Right kidney (tissue), 1 donor: ENCODE results near the gene ABTB2.
"Not testable (repeated sequence)": the region's sequence is repeated elsewhere in the genome, so short reads cannot be mapped to it uniquely, and the experiment has no call there.

Source experiments
- DNase-seq: peaks from one replicate; pipeline ENCODE4 v3.0.0-alpha.2; 2016

Gene ABTB2

DNA sequence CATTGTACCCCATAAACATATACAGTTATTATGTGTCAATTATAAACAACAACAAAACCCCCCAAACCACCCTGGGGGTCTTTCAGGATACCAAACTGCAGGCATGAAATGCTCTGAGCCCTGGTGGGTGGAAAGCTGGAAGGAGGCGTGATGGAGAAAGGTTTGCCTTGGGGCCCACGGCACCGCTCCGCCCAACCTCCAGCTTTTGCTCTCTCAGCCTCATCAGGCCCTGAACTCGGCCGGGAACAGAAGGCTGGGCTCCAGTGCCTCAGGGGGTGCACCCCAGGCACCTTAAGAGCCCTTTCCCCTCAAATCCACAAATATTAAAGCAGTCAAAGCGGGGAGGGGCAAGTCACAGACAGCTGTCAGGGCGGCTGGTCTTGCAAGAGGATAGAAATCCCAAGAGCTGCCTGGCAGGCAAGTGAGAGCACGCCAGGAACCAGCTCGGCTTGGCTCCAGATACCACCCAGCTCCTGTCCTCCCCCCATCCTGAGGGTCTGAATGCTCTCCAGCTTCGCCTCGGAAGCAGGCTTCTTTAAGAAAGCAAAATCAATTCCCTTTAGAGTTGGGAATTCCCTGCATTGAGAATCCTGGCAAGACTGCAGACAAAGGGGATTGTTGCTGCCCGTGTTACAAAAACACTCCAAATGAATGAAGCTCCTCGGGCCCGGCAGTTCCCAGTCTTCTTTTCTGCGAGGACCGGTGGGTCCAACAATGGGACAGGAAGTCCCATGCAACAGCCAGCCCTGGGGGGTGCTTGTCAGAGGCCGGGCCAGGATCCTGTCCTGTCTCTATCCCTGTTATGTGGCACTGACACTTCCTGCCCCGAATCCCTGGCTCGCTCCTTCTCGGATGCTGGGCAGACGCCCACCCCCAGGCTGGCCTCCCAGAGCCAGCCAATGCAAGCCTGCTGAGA lies 171.6 kb downstream of the ABTB2 start:
- no peak for DNase-seq

DNA sequence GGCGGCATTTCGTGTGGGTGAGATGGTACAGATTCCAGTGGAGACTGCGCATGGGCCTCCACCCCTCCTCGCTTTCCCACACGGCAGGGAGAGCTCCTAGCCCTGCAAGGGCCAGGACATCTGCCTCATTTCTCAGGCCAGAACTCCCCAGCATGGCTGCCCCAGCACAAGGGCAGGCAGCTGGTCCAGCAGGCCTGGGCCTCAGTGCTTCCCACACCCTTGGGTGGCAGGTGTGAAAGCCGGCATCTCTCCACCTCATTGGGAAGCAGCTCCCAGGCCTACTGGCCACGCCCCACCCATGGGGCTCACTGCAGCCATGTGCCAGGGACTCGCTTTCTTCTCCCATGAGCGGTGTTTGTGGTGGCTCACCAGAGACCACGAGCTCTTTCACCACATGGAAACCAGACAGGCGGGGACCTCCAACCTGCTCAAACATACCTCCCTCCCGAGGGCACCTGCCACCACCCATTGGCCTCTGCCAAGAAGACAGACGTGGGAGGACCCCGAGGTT lies 173.2 kb downstream of the ABTB2 start:
- DNase-seq = no peak

GRCh38 chr11:34183848-34184391 lies 173.9 kb downstream of the ABTB2 start:
- DNase-seq = no peak

GRCh38 chr11:34182921-34183685 lies 174.7 kb downstream of the ABTB2 start:
- no peak for DNase-seq

- no peak for DNase-seq
These were observed 175.4 kb downstream of the ABTB2 start for GRCh38 chr11:34182425-34182824.

GRCh38 chr11:34181856-34182405 lies 175.9 kb downstream of the ABTB2 start:
- DNase-seq = no peak

DNA sequence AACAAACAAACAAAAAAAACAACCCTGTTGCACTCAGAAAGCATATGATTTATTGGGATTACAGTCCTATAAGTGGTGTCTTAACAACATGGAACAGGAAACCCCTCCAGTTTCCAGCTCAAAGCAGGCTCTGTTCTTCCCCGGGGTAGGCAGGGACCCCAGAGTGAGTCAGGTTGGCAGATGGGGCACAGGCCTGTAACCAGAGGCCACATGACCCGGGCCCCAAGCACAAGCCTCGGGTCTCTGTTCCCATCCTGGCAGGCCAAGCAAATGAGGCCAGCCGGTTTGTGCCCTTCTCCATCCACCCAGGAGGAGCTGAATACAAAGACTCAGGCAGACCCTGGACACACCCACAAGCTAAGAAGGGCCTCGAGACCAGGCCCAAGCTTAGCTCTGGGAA lies 176.6 kb downstream of the ABTB2 start:
- DNase-seq = no peak

DNA sequence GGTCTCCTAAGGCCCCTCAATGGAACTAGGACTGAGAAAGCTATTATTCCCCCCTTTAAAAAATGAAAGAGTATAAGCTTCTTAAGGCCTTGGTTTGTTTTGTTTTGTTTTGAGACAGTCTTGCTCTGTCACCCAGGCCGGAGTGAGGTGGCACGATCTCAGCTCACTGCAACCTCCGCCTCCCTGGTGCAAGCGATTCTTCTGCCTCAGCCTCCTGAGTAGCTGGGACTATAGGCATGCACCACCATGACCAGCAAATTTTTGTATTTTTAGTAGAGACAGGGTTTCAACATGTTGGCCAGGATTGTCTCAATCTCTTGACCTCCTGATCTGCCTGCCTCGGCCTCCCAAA lies 177.0 kb downstream of the ABTB2 start:
- not testable (repeated sequence) for DNase-seq

- DNase-seq = no peak
These were observed 177.6 kb downstream of the ABTB2 start for GRCh38 chr11:34180040-34180813.

DNA sequence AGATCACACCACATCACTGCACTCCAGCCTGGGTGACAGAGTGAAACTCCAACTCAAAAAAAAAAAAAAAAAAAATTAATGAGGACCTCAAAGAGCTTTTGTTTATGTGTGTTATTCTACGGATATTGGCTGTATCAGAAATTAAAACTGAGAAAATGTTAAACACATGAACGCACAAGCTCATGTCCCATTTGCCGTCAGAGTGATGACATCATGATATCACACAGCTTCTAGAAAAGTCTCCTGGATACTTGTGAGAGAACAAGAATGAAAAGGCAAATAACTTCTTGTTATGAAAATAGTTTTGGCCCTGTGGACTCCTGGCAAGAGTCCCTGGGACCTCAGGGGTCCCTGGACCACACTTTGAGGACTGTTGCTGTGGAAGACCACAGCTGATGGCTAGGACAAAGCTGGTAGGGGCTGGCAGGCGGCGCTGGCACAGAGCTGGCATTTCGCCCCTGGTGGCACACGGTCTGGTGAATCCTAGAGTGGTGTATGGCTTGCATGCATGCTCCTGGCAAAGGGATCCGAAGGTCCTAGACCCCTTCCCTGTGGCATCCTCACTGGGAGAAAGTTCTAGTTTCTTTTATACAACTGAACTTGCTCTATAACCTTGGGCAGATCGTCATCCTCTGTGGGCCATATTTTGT lies 178.7 kb downstream of the ABTB2 start:
- DNase-seq = no peak

- DNase-seq = no peak
These were observed 179.5 kb downstream of the ABTB2 start for GRCh38 chr11:34178209-34178821.

GRCh38 chr11:34176751-34177209 lies 181.0 kb downstream of the ABTB2 start:
- DNase-seq = no peak

DNA sequence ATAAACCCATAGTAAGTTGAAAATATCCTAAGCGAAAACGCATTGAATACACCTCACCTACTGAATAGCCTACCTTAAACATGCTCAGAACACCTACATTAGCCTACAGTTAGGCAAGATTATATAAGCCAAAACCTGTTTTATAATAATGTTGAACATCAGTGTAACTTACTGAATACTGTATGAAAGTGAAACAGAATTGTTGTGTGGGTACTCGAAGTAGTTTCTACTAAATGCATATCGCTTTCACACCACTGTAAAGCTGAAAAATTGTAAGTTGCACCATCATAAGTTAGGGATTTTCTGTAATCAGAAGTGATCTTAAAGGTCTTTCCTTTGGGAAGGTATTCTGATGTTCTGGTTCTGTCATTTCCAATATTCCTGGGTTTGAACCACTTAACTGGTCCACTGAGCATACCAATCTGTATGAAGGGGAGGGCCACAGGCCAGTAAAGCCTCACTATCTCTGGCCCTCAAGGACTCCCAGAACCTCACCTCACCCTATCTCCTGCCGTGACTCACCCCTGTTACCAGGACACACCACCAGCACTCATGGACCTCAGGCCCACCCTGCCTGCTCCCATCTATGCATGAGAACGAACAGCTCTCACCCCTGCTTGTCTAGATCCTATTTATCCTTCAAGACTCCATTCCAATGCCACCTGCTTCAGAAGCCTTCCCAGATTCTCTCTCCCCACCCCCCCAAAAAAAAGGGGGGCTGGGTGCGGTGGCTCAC lies 182.4 kb downstream of the ABTB2 start:
- no peak for DNase-seq

DNA sequence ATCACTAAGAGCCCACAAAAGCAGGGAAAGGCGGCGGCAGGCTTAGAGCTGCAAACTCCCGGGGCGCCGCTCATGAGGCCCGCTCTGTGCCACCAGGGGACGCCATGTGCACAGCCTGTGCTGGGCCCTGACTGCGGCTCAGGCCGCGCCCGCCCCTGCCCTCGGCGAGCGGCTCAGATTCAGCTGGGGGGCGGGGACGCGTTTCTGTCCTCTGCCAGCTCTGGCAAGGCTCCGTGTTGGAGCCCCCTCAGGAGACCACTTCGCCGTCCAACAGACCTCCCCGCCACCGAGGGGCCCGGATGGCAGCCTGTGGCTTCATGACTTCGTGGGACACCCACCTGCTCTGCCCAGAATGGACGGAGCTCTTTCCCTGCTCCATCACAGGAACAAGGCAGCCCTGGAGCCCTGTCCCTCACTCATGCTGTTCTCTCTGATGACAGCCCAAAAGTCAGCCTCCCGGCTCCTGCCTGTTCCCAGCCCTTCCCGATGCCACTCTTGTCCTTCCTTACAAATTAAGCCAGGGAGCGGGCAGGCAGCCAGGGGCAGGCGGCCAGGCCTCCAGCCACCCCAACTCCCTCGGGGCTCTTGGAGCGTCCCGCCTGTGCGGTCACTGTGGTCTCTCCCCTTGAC lies 183.3 kb downstream of the ABTB2 start:
- peak; percentile 85 for DNase-seq

DNA sequence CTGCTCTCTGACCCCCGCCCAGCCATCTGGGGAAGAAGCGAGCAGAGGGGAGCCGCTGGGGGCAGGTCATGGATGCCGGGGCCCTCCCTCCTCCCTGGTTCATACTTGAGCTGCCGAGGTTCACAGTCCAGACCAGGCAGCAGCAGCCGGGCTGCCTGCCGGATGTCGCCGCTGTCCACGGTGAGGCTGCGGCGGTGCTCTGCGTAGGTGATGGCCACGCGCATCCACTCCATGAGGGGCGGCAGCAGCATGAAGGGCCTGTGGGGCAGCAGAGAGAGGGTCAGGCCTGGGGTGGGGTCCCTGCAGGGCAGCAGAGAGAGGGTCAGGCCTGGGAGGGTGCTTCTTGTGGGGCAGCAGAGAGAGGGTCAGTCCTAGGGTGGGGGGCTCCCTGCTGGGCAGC lies 184.8 kb downstream of the ABTB2 start:
- no peak for DNase-seq

DNA sequence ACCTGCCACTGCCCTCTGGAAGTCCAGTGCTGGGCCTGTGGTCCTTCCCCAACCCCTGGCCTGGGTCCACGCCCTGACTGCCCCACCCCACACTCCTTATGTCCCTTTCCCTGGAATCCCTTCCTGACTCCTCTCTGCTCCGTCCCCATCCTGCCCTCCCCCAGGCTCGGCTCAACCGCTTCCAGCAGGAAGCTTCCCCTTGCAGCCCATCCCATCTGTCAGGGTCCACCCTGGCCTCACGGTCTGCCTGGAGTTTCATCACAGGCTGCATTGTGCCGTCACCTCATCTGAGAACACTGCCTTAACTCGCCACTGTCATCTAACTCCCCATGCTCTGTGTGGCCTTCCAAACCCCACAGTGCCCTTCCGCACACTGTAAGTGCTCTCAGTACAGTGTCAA lies 188.1 kb downstream of the ABTB2 start:
- no peak for DNase-seq

- no peak for DNase-seq
These were observed 189.0 kb downstream of the ABTB2 start for GRCh38 chr11:34168642-34169420.

GRCh38 chr11:34167961-34168360 lies 189.8 kb downstream of the ABTB2 start:
- DNase-seq = no peak
